GM18505 (cell line): ENCODE measurements around the gene FHIT.

ENCODE experiments used
- ATAC-seq: cut with Tn5 transposase; IDR thresholded peaks from one replicate; pipeline ENCODE4 v1.9.1; 2021; ENCODE audit not compliant: unreplicated experiment
- POLR2A ChIP-seq: IDR thresholded peaks from 4 replicates; pipeline ENCODE4 v1.6.1; 2011; ENCODE audit warnings: borderline replicate concordance; ENCODE audit not compliant: insufficient read depth, insufficient read length; ENCODE audit errors: extremely low read depth

Gene FHIT

DNA sequence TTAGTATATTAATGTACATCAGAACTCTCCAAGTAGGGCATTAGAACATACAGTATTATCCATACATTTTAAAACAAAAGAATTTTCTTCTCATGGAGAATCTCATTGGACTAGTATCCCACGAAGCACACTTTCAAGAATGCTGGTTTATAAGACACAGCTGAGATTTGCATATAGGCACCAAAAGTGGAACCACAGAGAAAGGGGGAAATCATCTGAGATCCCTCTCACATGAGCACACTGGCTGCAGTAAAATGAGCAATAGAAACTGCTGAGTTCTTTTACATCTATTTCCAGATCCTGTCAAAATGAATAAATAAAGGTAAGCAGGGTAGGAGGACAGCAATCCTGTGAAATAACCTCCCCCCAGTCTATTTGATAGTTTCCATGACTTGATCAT lies 665.3 kb downstream of the FHIT start:
- no peak for ATAC-seq
- TF ChIP-seq POLR2A = no peak

DNA sequence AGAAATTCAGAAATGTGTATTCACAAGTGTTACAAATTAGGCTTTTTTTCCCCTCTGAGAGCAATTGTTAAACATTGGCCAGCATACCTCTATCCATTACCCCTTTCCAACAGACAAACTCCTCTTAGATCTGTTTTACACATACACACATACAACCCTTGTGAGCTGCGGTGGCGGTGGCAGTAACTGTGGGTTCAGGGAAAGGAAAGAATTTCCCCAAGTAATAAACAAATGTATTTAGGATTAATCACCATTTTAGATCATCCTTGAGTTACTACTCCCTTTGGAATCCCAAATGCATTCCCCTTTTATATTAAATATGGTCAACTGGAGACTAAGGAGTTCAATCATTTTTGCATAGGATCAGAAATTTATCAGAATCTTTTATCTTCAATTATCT lies 667.0 kb downstream of the FHIT start:
- ATAC-seq = no peak
- TF ChIP-seq POLR2A = no peak

DNA sequence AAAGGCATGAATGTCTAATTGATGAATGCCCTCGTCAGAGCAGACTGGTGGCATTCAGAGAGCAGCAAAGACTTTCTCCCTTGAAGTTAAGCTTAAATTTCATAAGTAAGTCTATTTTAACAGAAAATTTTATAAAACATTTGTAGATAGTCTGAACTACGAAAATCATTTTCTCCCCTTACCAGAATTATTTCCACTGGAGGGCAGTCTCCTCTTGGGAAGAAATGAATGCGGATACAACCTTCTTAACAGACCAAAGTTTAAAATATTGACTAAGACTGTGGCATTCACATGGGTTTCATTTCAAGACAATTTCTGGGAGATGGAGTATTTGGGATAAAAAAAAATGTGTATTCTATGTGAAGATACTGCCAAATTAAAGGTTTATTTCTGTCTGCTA lies 669.0 kb downstream of the FHIT start:
- TF ChIP-seq POLR2A = no peak
- ATAC-seq = no peak

DNA sequence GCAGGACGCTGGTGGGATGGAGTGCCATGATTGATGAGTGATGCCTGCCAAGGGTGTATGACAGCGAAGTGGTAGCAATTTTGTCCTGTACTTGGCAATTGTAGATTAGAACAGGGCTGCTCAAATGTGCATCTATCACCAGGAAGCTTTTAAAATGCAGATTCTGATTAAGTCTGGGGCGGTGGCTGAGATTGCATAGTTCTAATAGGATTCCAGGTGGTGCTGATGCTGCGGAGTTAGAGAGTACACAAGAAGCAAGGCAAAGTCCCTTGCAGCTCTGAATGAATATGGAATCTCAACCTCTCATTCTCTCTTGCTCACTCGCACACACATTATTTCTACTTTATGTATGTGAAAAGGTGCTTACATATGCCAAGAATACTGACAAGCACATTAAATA lies 670.4 kb downstream of the FHIT start:
- ATAC-seq = no peak
- TF ChIP-seq POLR2A = no peak

DNA sequence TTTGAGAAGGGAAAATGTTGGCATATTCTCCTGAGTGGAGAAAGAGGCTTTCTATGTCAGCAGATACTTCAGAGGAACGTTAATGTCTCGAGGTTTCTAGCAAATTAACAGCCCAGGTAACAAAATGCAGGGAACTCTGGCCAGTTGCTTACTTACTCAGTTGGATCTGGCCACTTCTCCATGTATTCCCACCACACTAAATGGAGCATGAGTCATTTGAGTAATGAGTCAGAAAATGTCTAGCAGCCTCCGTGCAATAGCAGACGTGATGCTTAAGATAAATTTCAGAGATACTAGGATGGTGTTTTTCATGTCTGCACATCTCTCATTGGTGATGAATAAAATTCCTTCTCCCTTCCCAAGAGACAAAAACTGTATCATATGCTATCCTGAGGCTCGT lies 671.5 kb downstream of the FHIT start:
- TF ChIP-seq POLR2A = no peak
- no peak for ATAC-seq

DNA sequence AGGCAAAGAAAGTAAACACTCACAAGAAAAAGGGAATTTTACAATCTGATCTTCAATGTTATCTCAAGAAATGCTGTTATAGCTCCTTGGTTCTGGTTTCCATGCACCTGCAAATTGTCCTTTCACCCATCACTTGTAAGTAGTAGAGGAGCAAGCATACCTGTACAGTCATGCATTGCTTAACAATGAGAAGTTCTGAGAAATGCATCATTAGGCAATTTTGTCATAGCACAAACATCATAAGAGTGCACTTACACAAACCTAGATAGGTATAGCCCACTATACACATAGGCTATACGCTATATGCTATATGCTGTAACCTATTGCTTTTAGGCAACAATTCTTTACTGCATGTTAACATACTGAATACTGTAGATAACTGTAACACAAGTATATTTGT lies 672.3 kb downstream of the FHIT start:
- TF ChIP-seq POLR2A = no peak
- no peak for ATAC-seq

DNA sequence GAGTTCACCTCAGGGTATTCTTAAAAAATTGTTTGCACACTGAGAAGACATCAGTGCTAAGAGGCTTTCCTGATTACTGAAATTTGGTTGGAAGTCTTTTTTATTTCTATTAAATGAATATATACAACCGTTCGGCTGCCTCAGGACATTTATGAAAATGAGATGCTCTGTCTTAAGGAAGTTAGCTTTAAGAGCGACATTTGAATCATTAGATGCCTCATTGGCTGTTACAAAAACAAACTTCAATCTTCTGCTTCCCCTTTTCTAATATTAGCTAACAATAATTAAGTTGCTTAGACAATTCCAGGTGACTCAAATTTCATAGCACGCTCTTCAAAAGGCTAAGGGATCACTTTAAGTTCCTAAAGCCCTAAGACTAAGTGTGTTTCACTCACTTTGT lies 673.7 kb downstream of the FHIT start:
- no peak for ATAC-seq
- TF ChIP-seq POLR2A = no peak

DNA sequence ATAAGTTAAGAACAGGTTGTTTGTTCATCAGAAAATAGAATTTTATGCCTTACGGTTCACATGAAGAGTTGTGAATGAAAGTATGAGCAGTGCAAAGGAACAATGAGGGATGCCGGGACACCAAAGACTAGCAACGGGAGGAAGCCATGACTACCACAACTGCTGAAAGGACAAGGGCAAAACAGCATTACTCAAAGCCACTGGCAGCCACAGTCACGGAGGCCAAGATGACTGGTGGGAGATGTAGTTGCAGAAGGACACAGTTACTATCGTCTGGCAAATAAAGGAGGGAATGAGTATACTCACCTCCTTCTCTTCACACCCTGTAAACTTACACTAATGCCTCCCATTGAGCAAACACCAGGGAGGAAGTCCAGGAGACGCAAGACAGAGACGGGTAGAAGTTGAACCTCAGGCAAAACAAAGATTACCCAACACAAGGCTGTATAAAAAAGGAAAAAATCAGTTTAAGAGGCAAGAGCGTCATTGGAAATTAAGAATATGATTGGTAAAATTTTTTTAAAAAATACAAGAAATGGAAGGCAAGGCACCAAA lies 675.5 kb downstream of the FHIT start:
- TF ChIP-seq POLR2A = no peak
- ATAC-seq = no peak

DNA sequence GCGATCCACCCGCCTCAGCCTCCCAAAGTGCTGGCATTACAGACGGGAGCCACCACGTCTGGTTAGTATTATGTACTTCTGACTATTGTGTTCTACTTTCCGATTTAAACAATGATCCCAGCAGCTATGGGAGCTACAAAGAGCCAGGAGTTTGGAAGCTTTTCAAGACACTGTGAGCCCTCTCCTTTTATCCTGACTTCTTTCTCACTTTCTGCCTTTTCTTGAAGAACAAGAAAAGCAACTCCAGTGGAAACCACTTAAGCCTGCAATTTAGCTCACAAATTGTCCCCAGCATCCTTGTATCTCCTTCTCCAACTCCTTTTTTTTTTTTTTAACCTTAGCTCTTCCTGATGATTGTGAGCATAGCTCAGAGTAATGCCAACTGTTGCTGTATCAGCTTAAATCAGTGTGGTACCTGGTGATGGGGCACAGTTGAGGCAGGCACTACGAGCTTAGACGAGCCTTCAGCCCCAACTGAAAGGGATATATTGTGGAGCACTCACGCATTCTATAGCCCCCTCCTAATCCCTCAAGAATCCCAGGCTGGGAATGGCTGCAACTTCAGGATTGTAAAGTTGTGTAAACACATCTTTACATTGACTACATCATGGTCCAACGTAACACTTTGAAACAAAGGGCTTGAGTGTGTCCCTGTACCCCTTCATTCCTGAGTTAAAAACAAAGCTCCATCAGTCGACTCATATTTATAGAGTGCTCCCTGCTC lies 677.0 kb downstream of the FHIT start:
- no peak for TF ChIP-seq POLR2A

DNA sequence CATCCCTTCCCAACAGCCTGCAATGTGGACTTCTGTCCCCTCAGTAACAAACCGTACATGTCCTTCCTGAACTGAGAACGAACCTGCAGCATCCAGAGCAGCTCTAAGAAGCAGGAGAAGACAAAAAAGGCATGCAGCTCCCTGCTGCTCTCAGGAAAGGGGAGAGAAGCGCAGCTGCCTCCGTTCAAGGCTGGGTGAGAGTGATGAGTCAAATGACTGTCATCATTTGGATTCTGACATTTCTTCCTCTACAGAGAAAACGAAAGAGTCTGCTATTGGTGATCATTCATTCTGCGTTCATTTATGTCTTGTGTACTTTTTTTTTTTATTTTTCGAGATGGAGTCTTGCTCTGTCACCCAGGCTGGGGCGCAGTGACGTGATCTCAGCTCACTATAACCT lies 677.8 kb downstream of the FHIT start:
- no peak for ATAC-seq
- TF ChIP-seq POLR2A = no peak

More for the DNA sequence above, 677.0 kb downstream of the FHIT start:
- no peak for ATAC-seq

DNA sequence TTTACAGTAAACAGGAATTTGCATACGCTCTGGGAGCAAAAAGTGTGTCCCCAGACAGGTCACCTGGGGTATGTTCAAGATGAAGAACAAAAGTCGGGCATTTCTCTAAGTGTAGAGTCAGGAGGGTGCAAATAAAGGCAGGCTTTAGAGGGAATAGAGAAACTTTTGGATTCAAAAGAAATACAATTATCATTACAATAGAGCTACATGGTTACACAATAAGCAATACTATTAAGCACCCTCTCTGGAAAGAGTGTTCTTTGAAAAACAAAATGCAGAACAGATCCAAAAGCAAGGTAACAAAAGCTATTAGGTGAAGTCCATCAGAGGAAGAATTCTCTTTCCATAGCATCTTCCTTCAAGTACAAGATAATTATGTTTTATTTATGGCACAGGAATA lies 679.7 kb downstream of the FHIT start:
- TF ChIP-seq POLR2A = no peak
- ATAC-seq = no peak

DNA sequence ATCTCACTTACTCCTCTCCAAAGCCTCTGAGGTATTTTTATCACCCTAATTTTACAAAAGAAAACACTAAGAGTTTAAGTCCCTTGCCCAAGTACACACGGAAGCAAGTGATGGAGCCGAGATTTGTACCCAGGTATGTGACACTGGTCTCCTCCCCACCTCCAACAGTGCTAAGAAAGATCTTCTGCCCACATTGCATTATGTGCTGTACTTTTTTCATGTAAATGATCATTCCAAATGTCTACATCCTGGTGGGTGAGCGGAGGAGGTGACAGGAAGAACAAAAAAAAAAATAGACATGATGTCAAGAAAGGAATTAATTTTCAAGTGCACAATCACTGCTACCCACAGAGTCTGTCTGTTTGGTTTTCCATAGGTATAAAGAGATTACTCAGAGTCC lies 694.1 kb downstream of the FHIT start:
- no peak for ATAC-seq
- no peak for TF ChIP-seq POLR2A

DNA sequence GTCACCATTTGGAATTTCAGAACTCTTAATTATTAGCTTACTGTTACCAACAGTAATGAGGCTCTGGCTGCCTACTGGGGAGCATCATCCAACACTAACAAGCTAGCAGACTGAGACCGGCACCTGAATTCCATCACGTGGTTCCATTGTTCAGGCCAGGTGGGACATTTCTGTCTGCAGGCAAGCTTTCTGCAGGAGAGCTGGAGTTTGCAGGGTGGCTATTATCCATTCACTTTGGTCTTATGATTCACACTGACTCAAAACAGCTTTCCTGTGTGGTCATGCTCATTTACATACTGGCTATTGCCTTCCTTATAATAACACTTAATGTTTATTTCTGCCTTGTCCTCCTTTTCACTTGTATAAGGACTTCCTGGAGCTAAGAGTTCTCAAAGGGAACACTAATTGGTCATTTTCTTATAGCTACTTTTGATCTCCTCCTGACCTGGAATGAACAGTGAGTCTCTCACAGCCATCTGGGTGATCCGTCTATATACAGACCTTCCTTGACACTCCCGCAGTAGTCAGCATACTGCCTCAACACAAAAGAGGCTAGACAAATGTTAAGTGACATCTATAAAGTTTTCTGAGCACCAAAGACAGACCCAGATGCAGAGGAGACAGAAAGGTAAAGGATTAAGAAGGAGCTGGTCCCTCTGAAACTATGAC lies 695.4 kb downstream of the FHIT start:
- no peak for TF ChIP-seq POLR2A
- ATAC-seq = peak; percentile 94

DNA sequence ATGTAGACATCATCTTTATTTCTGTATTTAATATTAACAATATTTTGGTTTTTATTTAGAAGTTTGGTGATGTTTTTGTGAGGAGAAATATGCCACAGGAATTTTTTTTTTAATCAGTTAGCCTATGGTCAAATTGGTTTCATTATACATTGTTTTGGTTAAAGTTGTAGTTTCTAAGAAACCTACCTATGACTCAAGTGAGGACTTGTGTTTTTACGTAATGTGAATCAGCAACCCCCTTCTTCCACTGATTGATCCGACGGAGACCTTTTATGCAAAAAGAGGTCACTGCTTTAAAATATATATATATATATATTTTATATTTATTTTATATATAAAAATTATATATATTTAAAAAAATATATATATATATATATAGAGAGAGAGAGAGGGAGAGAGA lies 698.1 kb downstream of the FHIT start:
- ATAC-seq = no peak
- no peak for TF ChIP-seq POLR2A

DNA sequence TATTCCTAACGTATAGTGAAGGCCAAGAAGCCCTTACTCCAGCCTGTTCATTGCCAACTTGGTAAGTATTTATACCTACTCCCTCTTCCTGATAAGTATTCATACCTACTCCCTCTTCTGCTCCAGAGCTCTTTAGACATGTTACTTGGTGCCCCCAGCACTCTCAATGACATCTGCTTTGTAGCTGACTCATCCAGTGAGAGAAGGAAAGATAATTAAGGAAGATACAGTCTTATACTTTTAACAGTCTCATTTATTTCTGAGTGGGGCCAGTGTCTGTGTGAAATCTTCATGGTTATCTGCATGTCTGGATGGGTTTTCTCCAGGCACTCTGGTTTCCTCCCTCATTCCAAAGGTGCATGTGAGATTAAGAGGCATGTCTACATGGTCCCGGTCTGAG lies 698.7 kb downstream of the FHIT start:
- ATAC-seq = no peak

More for the DNA sequence above, 698.7 kb downstream of the FHIT start:
- TF ChIP-seq POLR2A = no peak
